CD8-positive, alpha-beta memory T cell (primary cell): ENCODE data around the gene RGS4. TPM values are rescaled to one million over a fixed set of nuclear protein-coding genes. Genes with fewer than 3 reads are reported as not detected.

Source experiments
- CTCF ChIA-PET: fragments of 350-600 bp; sonication (Branson Sonifier 250); formaldehyde crosslinking; loops from one replicate; lab custom pipeline; 2021; ENCODE audit warnings: antibody characterized with exemption; lab: Charles Lee
- POLR2A ChIA-PET: fragments of 350-600 bp; sonication (Branson Sonifier 250); formaldehyde crosslinking; loops from one replicate; lab custom pipeline; 2021; ENCODE audit warnings: antibody characterized with exemption; lab: Charles Lee
- DNase-seq, 5 donors: peaks; one replicate each; pipeline versions ENCODE4 v3.0.0 to v3.0.0-alpha.2; 2020 to 2022; ENCODE audit warnings: mixed read lengths in 1 of 5
- H3K27ac ChIP-seq: one replicate; pipeline ENCODE4 v1.7.0; 2013; ENCODE audit warnings: low read depth, mild to moderate bottlenecking, low read length, moderate library complexity
- H3K27me3 ChIP-seq: 2 replicates; pipeline ENCODE4 v1.7.0; 2013; ENCODE audit warnings: low read length, mild to moderate bottlenecking; ENCODE audit not compliant: insufficient read depth, poor library complexity, severe bottlenecking
- H3K36me3 ChIP-seq: 2 replicates; pipeline ENCODE4 v1.7.0; 2013; ENCODE audit warnings: mild to moderate bottlenecking, low read length, moderate library complexity; ENCODE audit not compliant: insufficient read depth
- H3K4me1 ChIP-seq: 2 replicates; pipeline ENCODE4 v1.7.0; 2013; ENCODE audit warnings: mild to moderate bottlenecking, low read length, moderate library complexity; ENCODE audit not compliant: insufficient read depth
- H3K4me3 ChIP-seq: 2 replicates; pipeline ENCODE4 v1.7.0; 2013; ENCODE audit warnings: mild to moderate bottlenecking, low read length
- H3K9me3 ChIP-seq: 2 replicates; pipeline ENCODE4 v1.7.0; 2013; ENCODE audit warnings: mild to moderate bottlenecking, low read length
- H3K27ac Mint-ChIP-seq, 8 donors: one replicate each; pipeline ENCODE4 v1.8.0; 2020 to 2021; ENCODE audit warnings: mixed read lengths in 8 of 8, mild to moderate bottlenecking in 6 of 8, inconsistent platforms in 3 of 8, moderate library complexity in 3 of 8
- H3K27me3 Mint-ChIP-seq, 2 donors: one replicate each; pipeline ENCODE4 v1.8.0; 2020 to 2021; ENCODE audit warnings: mixed read lengths in 2 of 2, mild to moderate bottlenecking in 1 of 2, moderate library complexity in 1 of 2
- H3K36me3 Mint-ChIP-seq, 3 donors: one replicate each; pipeline ENCODE4 v1.8.0; 2020 to 2021; ENCODE audit warnings: mixed read lengths in 3 of 3, inconsistent platforms in 1 of 3, mild to moderate bottlenecking in 1 of 3
- H3K4me1 Mint-ChIP-seq, 3 donors: one replicate each; pipeline ENCODE4 v1.8.0; 2020 to 2021; ENCODE audit warnings: mixed read lengths in 3 of 3, inconsistent platforms in 1 of 3, mild to moderate bottlenecking in 1 of 3
- H3K4me3 Mint-ChIP-seq, 7 donors: one replicate each; pipeline ENCODE4 v1.8.0; 2020 to 2021; ENCODE audit warnings: mixed read lengths in 7 of 7, mild to moderate bottlenecking in 6 of 7, moderate library complexity in 4 of 7, inconsistent platforms in 2 of 7
- H3K9me3 Mint-ChIP-seq, 5 donors: one replicate each; pipeline ENCODE4 v1.8.0; 2020 to 2022; ENCODE audit warnings: mixed read lengths in 5 of 5, mild to moderate bottlenecking in 3 of 5, moderate library complexity in 2 of 5, inconsistent platforms in 1 of 5
- polyA plus RNA-seq: library from polyadenylated mRNA; unstranded; fragments of 300-500 nt; fragmentation: Illumina TruSeq; gene quantifications from one replicate; pipeline ENCODE4 v1.2.3, GENCODE V29; 2021
- total RNA-seq, 2 experiments: library from RNA; stranded (reverse); gene quantifications; one replicate each; pipeline ENCODE4 v1.2.3, GENCODE V29; 2021

The RGS4 gene
- total RNA-seq (not detected), polyA plus RNA-seq (not detected)

DNA sequence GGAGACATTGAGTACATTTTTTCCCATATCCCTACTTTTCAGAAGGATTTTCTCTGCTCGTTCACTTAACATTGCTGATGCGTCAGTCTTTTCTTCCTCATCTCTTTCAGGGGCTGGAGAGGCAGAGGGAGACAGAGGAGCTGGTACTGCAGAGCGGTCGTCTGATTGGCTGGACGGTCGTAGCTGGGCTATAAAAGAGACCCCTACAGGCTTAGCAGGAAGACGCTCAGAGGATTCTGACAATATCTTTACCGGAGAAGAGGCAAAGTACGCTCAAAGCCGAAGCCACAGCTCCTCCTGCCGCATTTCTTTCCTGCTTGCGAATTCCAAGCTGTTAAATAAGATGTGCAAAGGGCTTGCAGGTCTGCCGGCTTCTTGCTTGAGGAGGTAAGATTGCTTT, at the start of gene RGS4:
RGS4 (plus strand) TSS at position 220 of the 400 bp plus-strand sequence; CDS start at position 344, 124 bp downstream.
- CTCF ChIA-PET: no interaction called here
- Mint-ChIP-seq H3K36me3 (no peaks in the 10 kb centered on the region), H3K4me1 (no peaks in the 10 kb centered on the region), H3K27ac (no peak within 1 kb of the TSS), H3K4me3 (peak within 1 kb of the TSS in 1 of 7 donors; percentile 25), H3K9me3 (peaks cover 0 to under 1% (median 0%) of the 10 kb centered on the region in 5 donors), H3K27me3 (peaks cover 14 to 45% of the 10 kb centered on the region in 2 donors)
- POLR2A ChIA-PET: no interaction called here
- Histone ChIP-seq H3K36me3 (no peaks in the 10 kb centered on the region), H3K4me3 (no peak within 1 kb of the TSS), H3K27me3 (peaks cover 5% of the 10 kb centered on the region), H3K9me3 (no peaks in the 10 kb centered on the region), H3K27ac (no peak within 1 kb of the TSS), H3K4me1 (no peaks in the 10 kb centered on the region)
- DNase-seq: no peak

DNA sequence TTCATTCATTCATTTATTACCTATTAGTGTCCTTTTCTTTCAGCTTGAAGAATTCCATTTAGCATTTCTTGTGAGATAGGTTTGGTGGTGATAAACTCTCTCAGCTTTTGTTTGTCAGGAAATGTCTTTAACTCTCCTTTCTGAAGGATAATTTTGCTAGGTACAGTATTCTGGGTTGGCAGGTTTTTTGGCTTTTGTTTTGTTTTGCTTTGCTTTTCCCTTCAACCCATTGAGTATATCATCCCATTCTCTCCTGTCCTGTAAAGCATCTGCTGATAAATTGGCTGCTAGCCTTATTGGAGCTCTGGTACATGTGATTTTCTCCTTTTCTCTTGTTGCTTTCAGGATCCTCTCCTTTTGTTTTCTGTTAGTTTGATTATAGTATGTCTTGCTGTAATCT, 47.0 kb upstream of the RGS4 start:
- Histone ChIP-seq H3K9me3 (no peaks in the 10 kb centered on the region), H3K27ac (no peak overlapping the region), H3K36me3 (no peaks in the 10 kb centered on the region), H3K4me1 (no peaks in the 10 kb centered on the region), H3K27me3 (no peaks in the 10 kb centered on the region), H3K4me3 (no peak overlapping the region)
- H3K4me1 Mint-ChIP-seq: no peaks in the 10 kb centered on the region
- ChIA-PET POLR2A (no interaction called here), CTCF (no interaction called here)
- H3K36me3 Mint-ChIP-seq: peaks cover 0 to 2% (median 0%) of the 10 kb centered on the region in 3 donors
- H3K27me3 Mint-ChIP-seq: peaks cover 0 to 2% of the 10 kb centered on the region in 2 donors
- H3K4me3 Mint-ChIP-seq: no peak overlapping the region
- H3K27ac Mint-ChIP-seq: no peak overlapping the region
- H3K9me3 Mint-ChIP-seq: peaks cover 19 to 25% (median 22%) of the 10 kb centered on the region in 5 donors
- DNase-seq: no peak

DNA sequence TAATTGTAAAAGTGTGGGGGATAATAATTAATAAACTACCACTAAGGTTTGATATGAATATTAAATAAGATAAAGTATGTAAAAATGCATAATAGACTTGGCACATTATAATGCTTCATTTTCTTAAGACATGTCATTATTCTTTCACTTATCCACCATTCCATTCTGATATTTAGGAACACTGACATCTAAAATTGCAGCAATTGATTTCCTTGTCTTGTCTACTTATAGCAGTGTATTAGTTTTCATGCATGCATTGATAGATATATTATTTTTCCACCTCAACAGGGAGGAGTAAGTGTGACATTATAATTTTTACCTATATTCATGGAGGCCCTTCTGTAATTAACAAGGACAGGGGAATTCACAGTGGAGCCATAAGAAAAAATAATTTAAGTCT, 41.6 kb upstream of the RGS4 start:
- Histone ChIP-seq H3K9me3 (no peaks in the 10 kb centered on the region), H3K4me1 (no peaks in the 10 kb centered on the region), H3K36me3 (no peaks in the 10 kb centered on the region), H3K27me3 (no peaks in the 10 kb centered on the region), H3K4me3 (no peak overlapping the region), H3K27ac (no peak overlapping the region)
- no peaks in the 10 kb centered on the region for H3K4me1 Mint-ChIP-seq
- no peak for DNase-seq
- CTCF ChIA-PET: no interaction called here
- no peak overlapping the region for H3K27ac Mint-ChIP-seq
- no peaks in the 10 kb centered on the region for H3K36me3 Mint-ChIP-seq
- no peak overlapping the region for H3K4me3 Mint-ChIP-seq
- POLR2A ChIA-PET: no interaction called here
- H3K9me3 Mint-ChIP-seq: peaks cover 7 to 12% (median 10%) of the 10 kb centered on the region in 5 donors
- H3K27me3 Mint-ChIP-seq: peaks cover 3 to 6% of the 10 kb centered on the region in 2 donors

DNA sequence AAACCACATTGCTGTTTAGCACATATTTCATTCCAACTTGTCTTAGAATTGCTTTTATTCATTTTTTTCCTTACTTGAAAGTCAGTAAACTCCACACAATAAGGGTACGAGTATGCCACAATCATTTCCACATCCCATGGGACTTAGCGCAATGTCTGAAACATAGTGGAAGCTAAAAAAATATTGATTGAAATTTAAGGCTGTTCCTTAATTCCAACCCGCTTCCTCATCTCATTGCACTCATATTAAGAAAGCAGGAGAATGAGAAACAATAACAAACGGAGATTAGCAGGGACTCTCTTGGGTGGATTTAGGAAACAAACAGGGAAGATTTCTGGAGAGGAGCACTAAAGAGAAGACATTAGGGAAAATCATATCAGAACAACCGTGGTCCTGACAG, 39.3 kb upstream of the RGS4 start:
- Mint-ChIP-seq H3K27me3 (peaks cover 4 to 12% of the 10 kb centered on the region in 2 donors), H3K36me3 (no peaks in the 10 kb centered on the region), H3K9me3 (peaks cover 0 to 2% (median 0%) of the 10 kb centered on the region in 5 donors), H3K4me3 (no peak overlapping the region), H3K4me1 (no peaks in the 10 kb centered on the region), H3K27ac (no peak overlapping the region)
- H3K4me3 ChIP-seq: no peak overlapping the region
- POLR2A ChIA-PET: no interaction called here
- H3K27ac ChIP-seq: no peak overlapping the region
- H3K36me3 ChIP-seq: no peaks in the 10 kb centered on the region
- no peaks in the 10 kb centered on the region for H3K27me3 ChIP-seq
- DNase-seq: no peak
- CTCF ChIA-PET: no interaction called here
- H3K4me1 ChIP-seq: no peaks in the 10 kb centered on the region
- no peaks in the 10 kb centered on the region for H3K9me3 ChIP-seq

- Histone ChIP-seq H3K27me3 (no peaks in the 10 kb centered on the region), H3K4me3 (no peak overlapping the region), H3K4me1 (no peaks in the 10 kb centered on the region), H3K9me3 (no peaks in the 10 kb centered on the region), H3K36me3 (no peaks in the 10 kb centered on the region), H3K27ac (no peak overlapping the region)
- no peak for DNase-seq
- H3K27ac Mint-ChIP-seq: no peak overlapping the region
- H3K4me1 Mint-ChIP-seq: no peaks in the 10 kb centered on the region
- ChIA-PET POLR2A (no interaction called here), CTCF (no interaction called here)
- peaks cover 3 to 10% of the 10 kb centered on the region in 2 donors for H3K27me3 Mint-ChIP-seq
- H3K36me3 Mint-ChIP-seq: no peaks in the 10 kb centered on the region
- H3K9me3 Mint-ChIP-seq: no peaks in the 10 kb centered on the region
- H3K4me3 Mint-ChIP-seq: no peak overlapping the region
These were observed 33.5 kb upstream of the RGS4 start for GRCh38 chr1:163035446-163036249.

DNA sequence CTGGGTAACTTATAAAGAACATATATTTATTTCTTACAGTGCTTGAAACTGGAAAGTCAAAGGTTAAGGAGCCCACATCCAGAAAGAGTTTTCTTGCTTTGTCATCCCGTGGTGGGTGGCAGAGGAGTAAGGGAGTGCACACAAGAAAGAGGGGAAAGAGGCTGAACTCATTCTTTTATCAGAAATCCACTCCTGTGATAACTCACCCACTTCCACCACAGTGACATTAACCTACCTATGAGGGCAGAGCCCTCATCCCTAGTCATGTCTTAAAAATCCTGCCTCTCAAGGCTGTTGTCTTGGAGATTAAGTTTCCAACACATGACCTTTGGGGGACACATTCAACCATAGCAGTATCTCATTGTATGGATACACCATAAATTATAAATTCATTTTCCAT, 32.5 kb upstream of the RGS4 start:
- no peak overlapping the region for H3K4me3 Mint-ChIP-seq
- DNase-seq: no peak
- Histone ChIP-seq H3K27me3 (no peaks in the 10 kb centered on the region), H3K27ac (no peak overlapping the region), H3K4me3 (no peak overlapping the region), H3K36me3 (no peaks in the 10 kb centered on the region), H3K4me1 (no peaks in the 10 kb centered on the region), H3K9me3 (no peaks in the 10 kb centered on the region)
- POLR2A ChIA-PET: no interaction called here
- CTCF ChIA-PET: no interaction called here
- no peaks in the 10 kb centered on the region for H3K9me3 Mint-ChIP-seq
- no peak overlapping the region for H3K27ac Mint-ChIP-seq
- H3K27me3 Mint-ChIP-seq: peaks cover 3 to 10% of the 10 kb centered on the region in 2 donors
- H3K4me1 Mint-ChIP-seq: no peaks in the 10 kb centered on the region
- H3K36me3 Mint-ChIP-seq: no peaks in the 10 kb centered on the region

DNA sequence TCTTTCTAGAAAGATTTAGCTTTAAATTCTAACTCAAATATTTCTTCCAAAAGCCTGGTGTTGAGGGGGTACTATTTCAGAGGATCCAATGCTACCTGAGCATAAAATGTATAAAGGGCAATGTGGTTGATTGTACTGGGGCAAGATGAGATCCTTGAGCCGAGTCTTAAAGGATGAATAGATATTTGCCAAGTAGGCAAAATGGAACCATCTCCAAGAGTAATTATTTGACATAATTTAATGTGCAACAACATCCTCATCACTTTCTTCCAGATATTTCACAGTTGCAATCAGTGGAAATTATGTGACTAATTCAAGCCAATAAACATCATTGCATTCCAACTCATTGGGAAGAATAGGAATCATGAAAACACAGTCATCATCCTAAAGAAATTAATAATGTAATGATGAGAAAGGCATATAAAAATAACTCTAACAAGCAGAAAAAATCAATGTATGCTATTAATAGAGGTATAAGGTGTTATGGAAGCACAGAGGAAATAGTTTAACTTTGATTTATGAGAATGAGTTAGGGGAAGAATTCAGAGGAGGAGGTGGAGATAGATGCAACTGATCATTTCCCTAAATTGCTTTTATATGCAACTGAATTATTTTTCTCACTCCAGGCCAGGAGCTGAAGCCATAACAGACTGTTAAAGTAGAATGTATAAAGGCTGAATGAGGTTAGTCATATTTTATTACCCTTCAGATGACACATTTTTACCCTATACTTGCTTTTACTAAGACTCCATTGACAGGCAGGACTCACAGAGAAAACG, 30.0 kb upstream of the RGS4 start:
- no peaks in the 10 kb centered on the region for H3K4me1 ChIP-seq
- H3K9me3 Mint-ChIP-seq: no peaks in the 10 kb centered on the region
- H3K27me3 ChIP-seq: no peaks in the 10 kb centered on the region
- no peak for DNase-seq
- POLR2A ChIA-PET: no interaction called here
- no peak overlapping the region for H3K27ac ChIP-seq
- CTCF ChIA-PET: no interaction called here
- no peaks in the 10 kb centered on the region for H3K36me3 ChIP-seq
- H3K9me3 ChIP-seq: no peaks in the 10 kb centered on the region
- no peak overlapping the region for H3K4me3 ChIP-seq
- H3K4me1 Mint-ChIP-seq: no peaks in the 10 kb centered on the region
- no peak overlapping the region for H3K27ac Mint-ChIP-seq
- H3K36me3 Mint-ChIP-seq: no peaks in the 10 kb centered on the region
- H3K27me3 Mint-ChIP-seq: peaks cover 2 to 4% of the 10 kb centered on the region in 2 donors
- no peak overlapping the region for H3K4me3 Mint-ChIP-seq

DNA sequence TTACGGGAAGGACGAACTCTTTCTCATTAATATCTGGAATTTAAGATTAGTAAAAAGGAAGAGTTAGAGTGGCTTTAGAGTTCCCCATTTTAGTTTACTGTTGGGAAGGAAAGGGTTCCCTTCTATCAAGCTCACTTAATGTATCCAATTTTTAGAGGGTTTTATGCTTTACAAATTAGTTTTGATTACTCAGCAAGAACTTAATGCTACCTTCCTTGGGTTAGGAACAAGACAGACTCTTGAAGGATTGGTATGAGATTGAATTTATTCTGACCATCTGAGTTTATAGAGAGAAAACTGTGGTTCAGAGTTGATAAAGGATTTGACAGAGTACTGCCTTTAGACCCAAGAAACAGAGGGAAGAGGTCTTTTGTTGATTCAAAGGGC, 29.5 kb upstream of the RGS4 start:
- Histone ChIP-seq H3K27me3 (no peaks in the 10 kb centered on the region), H3K4me3 (no peak overlapping the region), H3K9me3 (no peaks in the 10 kb centered on the region), H3K4me1 (no peaks in the 10 kb centered on the region), H3K27ac (no peak overlapping the region), H3K36me3 (no peaks in the 10 kb centered on the region)
- H3K4me1 Mint-ChIP-seq: no peaks in the 10 kb centered on the region
- H3K27me3 Mint-ChIP-seq: peaks cover 4 to 8% of the 10 kb centered on the region in 2 donors
- CTCF ChIA-PET: no interaction called here
- H3K36me3 Mint-ChIP-seq: no peaks in the 10 kb centered on the region
- DNase-seq: no peak
- POLR2A ChIA-PET: no interaction called here
- H3K27ac Mint-ChIP-seq: no peak overlapping the region
- H3K4me3 Mint-ChIP-seq: no peak overlapping the region
- no peaks in the 10 kb centered on the region for H3K9me3 Mint-ChIP-seq
